Ecto neural progenitor cell (in vitro differentiated cells): ENCODE data around the gene TRIM47.
"Not testable (repeated sequence)": the region's sequence is repeated elsewhere in the genome, so short reads cannot be mapped to it uniquely, and the experiment has no call there.

Source experiments
- DNase-seq: peaks from one replicate; pipeline ENCODE4 v3.0.0-alpha.2; 2018; ENCODE audit warnings: low spot score

The TRIM47 gene

DNA sequence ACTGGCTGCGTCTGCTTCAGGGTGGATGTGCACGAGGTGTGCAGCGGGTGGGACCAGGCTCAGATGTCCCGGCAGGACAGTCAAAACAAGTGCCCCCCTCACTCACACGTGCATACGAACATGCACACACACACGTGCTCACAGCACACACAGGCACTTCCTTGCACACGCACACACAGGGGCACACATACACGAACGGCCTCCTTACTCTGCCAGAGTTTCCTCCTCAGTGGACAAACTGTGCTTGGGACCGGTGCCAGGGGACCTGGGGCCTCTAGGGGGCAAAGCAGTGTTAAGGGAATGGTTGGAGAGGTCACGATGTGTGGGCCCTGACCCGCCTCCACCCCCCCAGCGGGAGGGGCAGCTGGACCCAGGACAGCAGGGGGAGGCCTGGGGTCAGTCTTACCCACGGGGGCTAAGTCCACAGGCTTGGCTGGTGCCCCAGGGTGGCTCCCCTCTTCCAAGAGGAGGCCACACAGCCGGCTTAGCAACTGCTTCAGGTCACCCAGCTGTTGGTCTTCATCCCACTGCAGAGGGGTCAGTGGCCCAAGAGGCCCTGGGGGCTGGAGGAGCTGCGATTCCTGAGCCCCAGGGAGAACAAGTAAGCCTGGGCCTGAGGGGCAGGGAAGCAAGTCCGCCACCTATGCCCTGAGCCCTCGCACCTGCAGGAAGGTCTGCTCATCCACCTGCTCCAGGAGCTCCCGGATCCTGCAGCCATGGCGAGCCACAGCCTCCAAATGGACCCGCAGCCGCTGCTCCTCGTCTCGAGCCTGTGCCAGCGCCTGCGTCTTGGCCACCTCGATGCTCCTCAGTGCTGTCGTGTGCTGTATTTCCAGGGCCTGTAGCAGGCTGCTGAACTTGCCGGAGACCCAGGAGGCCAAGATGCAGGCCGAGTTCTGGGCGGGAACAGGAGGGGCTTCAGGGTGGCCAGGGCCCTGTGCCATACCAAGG, 13.5 kb upstream of the TRIM47 start:
- DNase-seq, result peak; percentile 63

- peak; percentile 71 for DNase-seq
These were observed 12.7 kb upstream of the TRIM47 start for GRCh38 chr17:75891022-75891604.

DNA sequence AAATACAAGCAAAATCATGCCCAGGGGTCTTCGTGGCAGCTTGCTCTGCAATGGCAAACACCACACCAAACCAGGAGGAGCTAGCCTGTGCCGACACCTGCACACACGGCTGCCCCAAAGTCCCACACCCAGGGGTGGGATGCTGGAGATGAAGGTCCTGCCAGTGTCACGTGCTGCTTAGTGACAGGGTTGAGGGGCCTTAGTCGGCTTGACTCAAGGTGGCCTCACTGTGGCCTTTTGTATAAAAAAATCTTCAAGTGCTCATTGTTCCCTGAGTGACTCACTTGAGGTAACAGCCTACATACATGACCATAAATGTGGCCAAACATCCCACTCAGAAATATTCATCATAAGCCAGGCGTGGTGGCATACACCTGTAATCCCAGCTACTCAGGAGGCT, 11.1 kb upstream of the TRIM47 start:
- no peak for DNase-seq

- DNase-seq, result no peak
These were observed 10.1 kb upstream of the TRIM47 start for GRCh38 chr17:75888484-75888883.

DNA sequence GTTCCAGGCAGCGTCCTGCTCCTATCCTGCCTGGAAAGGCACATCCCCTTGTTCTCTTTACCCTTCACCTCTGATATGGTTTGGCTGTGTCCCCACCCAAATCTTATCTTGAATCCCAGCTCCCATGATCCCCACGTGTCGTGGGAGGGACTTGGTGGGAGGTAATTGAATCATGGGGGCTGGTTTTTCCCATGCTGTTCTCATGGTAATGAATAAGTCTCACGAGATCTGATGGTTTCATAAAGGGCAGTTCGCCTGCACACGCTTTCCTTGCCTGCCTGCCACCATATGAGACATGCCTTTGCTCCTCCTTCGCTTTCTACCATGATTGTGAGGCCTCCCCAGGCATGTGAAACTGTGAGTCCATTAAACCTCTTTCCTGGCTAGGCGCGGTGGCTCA, 7.5 kb upstream of the TRIM47 start:
- DNase-seq, result not testable (repeated sequence)

DNA sequence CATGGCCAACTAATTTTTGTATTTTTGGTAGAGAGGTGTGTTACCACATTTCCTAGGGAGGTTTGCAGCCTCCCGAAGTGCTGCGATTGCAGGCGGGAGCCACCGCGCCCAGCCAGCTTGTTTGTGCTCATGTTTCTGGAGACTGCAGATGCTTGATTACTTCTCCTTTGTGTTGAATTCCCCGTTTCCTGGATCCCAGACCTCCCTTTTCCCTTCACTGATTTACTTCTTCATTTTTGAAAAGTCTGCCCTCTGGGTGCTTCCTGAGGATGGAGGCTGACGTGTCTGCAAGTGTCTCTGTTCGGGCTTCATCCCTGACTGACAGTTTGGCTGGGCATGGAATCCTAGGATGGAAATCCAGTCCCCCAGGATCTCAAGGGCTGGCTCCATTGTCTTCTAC, 7.0 kb upstream of the TRIM47 start:
- no peak for DNase-seq

- no peak for DNase-seq
These were observed 3.5 kb upstream of the TRIM47 start for GRCh38 chr17:75881678-75882454.

- no peak for DNase-seq
These were observed 1.9 kb upstream of the TRIM47 start for GRCh38 chr17:75880266-75880665.

DNA sequence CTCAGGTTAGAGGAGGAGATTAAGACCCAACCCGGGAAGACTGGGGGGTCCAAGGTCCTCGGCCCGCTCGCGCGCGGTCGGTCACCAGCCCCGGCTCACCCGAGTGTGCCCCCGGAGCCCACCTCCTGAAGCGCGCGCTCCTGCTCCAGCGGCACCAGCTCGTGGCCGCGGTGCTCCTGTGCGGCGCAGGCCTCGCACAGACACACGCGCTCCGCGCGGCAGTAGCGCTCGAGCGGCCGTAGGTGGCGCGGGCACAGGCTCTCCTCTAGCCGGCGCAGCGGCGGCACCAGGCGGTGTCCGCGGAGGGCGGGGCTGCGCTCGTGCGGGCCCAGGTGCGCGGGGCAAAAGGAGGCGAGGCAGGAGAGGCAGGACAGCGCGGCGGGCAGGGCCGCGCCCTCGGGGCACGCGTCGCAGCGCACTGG, 618 bp downstream of the TRIM47 start:
- peak; percentile 90 for DNase-seq

- DNase-seq, result no peak
These were observed 1.2 kb downstream of the TRIM47 start for GRCh38 chr17:75876938-75877751.

GRCh38 chr17:75876190-75876937, 2.0 kb downstream of the TRIM47 start:
- DNase-seq, result no peak

DNA sequence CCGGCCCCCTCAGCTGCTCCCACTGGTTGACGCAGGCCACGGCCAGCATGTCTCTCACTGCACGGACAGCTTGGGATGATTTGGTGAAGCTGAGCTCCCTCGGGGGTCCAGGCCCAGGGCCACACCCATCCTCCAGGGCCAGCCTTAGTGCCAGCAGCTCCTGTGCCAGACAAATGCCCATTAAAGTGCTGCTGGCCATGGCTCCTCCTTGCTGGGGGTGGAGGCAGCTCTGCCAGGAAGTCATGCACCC, 2.5 kb downstream of the TRIM47 start:
- no peak for DNase-seq

GRCh38 chr17:75875182-75875939, 3.0 kb downstream of the TRIM47 start:
- DNase-seq, result no peak

- DNase-seq, result no peak
These were observed 3.8 kb downstream of the TRIM47 start for GRCh38 chr17:75874323-75875181.

DNA sequence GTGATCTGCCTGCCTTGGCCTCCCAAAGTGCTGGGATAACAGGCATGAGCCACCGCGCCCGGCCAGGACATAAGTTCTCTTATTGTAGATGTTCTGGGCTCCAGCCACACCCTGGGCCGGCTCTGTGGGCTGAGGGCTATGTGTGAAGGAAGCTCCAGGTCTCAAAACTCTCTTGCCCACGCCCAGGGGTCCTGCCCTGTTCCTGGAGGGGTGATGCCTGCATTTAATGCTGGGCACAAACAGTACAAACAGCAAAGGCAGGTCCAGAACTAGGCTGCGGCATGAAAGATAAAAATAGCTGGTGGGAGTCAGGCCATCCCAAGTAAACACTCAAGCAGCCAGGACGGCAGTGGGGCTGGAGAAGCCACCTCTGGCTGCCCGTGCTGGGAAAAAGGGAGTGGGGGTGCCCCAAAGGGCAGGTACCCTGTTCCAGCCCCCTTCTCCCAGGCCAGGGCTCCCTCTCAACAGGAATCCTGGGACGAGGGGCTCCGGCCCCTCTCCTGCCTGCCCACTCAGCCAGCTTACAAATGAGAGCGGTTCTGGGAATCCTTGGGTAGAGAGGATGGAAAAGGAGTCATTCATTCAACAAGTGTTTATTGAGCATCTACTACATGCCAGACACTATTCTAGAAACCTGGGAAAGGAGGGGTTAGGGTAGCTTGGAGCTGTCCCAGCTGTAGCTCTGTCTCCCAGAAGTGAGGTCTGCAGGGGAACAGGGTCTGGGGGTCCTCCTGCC, 4.6 kb downstream of the TRIM47 start:
- no peak for DNase-seq

DNA sequence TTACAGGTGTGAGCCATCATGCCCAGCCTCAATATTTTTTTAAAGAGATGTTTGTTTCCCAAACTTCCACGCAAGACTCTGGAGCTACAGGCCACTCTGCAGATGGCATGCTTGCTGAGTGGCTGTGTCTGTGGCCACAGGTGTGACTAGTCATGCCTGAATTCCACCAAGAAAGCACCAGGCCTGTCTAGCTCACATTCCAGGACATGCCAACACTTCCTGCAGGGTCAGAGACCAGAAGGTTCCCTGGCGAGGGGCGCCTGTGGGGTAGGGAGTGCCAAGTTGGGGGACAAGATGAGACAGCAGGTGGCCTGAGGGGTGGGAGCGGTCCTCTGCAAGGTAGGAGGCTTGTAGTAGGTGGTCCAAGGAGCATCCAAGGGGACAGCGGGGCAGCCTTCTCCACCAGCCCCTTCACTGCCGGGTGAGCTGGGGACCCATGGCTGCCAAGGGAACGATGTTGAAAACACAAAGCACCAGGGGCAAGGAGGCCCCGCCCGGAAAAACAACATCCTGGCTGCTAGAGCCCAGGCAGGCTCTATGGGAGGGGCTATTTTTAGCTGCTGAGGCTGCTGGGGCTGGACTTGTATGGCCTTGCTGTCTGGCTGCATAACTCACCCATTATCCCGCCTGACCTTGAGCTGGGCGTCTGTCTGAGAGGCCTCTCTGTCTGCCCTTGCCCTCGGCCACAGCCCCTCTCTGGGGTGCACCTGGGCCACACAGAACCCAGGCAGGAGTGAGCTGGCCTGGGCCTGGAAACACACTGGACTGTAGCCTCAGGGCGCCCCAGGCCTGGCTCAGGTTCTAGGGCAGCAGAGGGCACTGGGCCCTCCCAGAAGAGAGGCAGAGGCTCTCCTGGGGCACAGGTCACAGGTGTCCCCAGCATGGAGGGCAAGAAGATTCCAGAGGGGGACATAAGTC, 5.7 kb downstream of the TRIM47 start:
- DNase-seq, result no peak

GRCh38 chr17:75870228-75870627, 8.2 kb downstream of the TRIM47 start:
- not testable (repeated sequence) for DNase-seq
